Endothelial cell of umbilical vein (primary cell): ENCODE data around the gene CLEC17A. TPM values are rescaled to one million over a fixed set of nuclear protein-coding genes. Genes with fewer than 3 reads are reported as not detected.

ENCODE experiments used
- BruUV-seq: library from RNA; stranded (reverse); fragments of 400-500 nt; replicated peaks from 2 replicates; lab custom pipeline; 2021; lab: Mats Ljungman, UMichigan
- CTCF ChIA-PET: fragments of 300-600, 350-600 bp; sonication (Branson Sonifier 250); formaldehyde crosslinking; loops from one replicate; lab custom pipeline; 2021; ENCODE audit warnings: antibody characterized with exemption, inconsistent platforms; lab: Charles Lee
- POLR2A ChIA-PET: fragments of 300-600, 350-600 bp; sonication (Branson Sonifier 250); formaldehyde crosslinking; loops from one replicate; lab custom pipeline; 2021; ENCODE audit warnings: antibody characterized with exemption, inconsistent platforms; lab: Charles Lee
- DNase-seq: peaks from one replicate; pipeline ENCODE4 v3.0.0-alpha.2; 2011; ENCODE audit warnings: low read depth, low spot score
- FAIRE-seq: peaks from 2 replicates; lab custom pipeline; 2011; peaks lifted over from hg19 to GRCh38; lab: Jason Lieb, UNC
- H2AFZ ChIP-seq: 2 replicates; pipeline ENCODE4 v1.6.0; 2012; ENCODE audit warnings: low read depth, low read length, control low read depth, inconsistent platforms
- H3K27ac ChIP-seq: 2 replicates; pipeline ENCODE4 v1.5.1; 2011; ENCODE audit warnings: low read depth, mild to moderate bottlenecking, control low read depth, low read length, moderate library complexity; ENCODE audit not compliant: insufficient read depth
- H3K27me3 ChIP-seq, 2 experiments: 2 replicates each; pipeline versions ENCODE4 v1.6.0 to v1.6.1; 2011; ENCODE audit warnings: low read length in 2 of 2, mixed read lengths in 1 of 2; ENCODE audit not compliant: control insufficient read depth in 2 of 2, insufficient read depth in 2 of 2
- H3K36me3 ChIP-seq, 2 experiments: 2 replicates in 1 of 2; 3 replicates in 1 of 2; pipeline ENCODE4 v1.5.1; 2011; ENCODE audit warnings: low read length in 2 of 2, mild to moderate bottlenecking in 1 of 2, moderate library complexity in 1 of 2; ENCODE audit not compliant: control insufficient read depth in 2 of 2, insufficient read depth in 2 of 2; ENCODE audit errors: extremely low read depth in 1 of 2
- H3K4me1 ChIP-seq: 3 replicates; pipeline ENCODE4 v1.5.1; 2011; ENCODE audit warnings: mild to moderate bottlenecking, low read length; ENCODE audit not compliant: control insufficient read depth, insufficient read depth; ENCODE audit errors: extremely low read depth
- H3K4me2 ChIP-seq: 2 replicates; pipeline ENCODE4 v1.6.1; 2011; ENCODE audit warnings: low read length, control low read depth, mixed read lengths; ENCODE audit not compliant: insufficient read depth
- H3K4me3 ChIP-seq, 3 experiments: fragments of 200-600 bp in 1 of 3; sonication (generic), shearing (Covaris generic) in 1 of 3; replicated peaks in 1 of 3; 2 replicates each; pipeline ENCODE4 v1.5.1; 2011 to 2016; ENCODE audit warnings: control low read depth in 3 of 3, low read length in 3 of 3, mild to moderate bottlenecking in 2 of 3, inconsistent platforms in 1 of 3, low read depth in 1 of 3, moderate library complexity in 1 of 3; ENCODE audit not compliant: insufficient read depth in 1 of 3
- H3K79me2 ChIP-seq: 2 replicates; pipeline ENCODE4 v1.6.0; 2012; ENCODE audit warnings: low read length, inconsistent platforms; ENCODE audit not compliant: control insufficient read depth, insufficient read depth
- H3K9ac ChIP-seq: replicated peaks from 2 replicates; pipeline ENCODE3; 2011; ENCODE audit warnings: low read length, control low read depth; ENCODE audit not compliant: insufficient read depth; ENCODE audit errors: extremely low read depth
- H3K9me1 ChIP-seq: replicated peaks from 3 replicates; pipeline ENCODE4 v1.6.0; 2011; ENCODE audit warnings: mild to moderate bottlenecking, low read length; ENCODE audit not compliant: control insufficient read depth, insufficient read depth; ENCODE audit errors: extremely low read depth
- H3K9me3 ChIP-seq: replicated peaks from 2 replicates; pipeline ENCODE4 v1.5.1; 2012; ENCODE audit warnings: low read length, inconsistent platforms; ENCODE audit not compliant: control insufficient read depth, insufficient read depth
- H4K20me1 ChIP-seq: replicated peaks from 2 replicates; pipeline ENCODE3; 2011; ENCODE audit warnings: mild to moderate bottlenecking, low read length; ENCODE audit not compliant: control insufficient read depth, insufficient read depth; ENCODE audit errors: extremely low read depth
- EZH2 ChIP-seq: IDR thresholded peaks from 2 replicates; pipeline ENCODE4 v1.6.1; 2012; ENCODE audit warnings: borderline replicate concordance, low read depth, mild to moderate bottlenecking, moderate library complexity, low read length, inconsistent platforms; ENCODE audit not compliant: severe bottlenecking
- FOS ChIP-seq: IDR thresholded peaks from 2 replicates; pipeline ENCODE4 v1.6.1; 2011; ENCODE audit warnings: mild to moderate bottlenecking, low read length, moderate library complexity, borderline replicate concordance; ENCODE audit not compliant: insufficient read depth
- GATA2 ChIP-seq: IDR thresholded peaks from 2 replicates; pipeline ENCODE4 v1.7.0; 2011; ENCODE audit warnings: low read depth, mild to moderate bottlenecking, moderate library complexity, mixed read lengths, low read length; ENCODE audit not compliant: insufficient read length, insufficient read depth
- JUN ChIP-seq: IDR thresholded peaks from 2 replicates; pipeline ENCODE4 v1.6.1; 2011; ENCODE audit warnings: borderline replicate concordance, low read depth; ENCODE audit not compliant: insufficient read length, insufficient read depth
- MAX ChIP-seq: IDR thresholded peaks from 2 replicates; pipeline ENCODE4 v1.6.1; 2011; ENCODE audit not compliant: insufficient read depth, insufficient read length
- MYC ChIP-seq: IDR thresholded peaks from one replicate; pipeline ENCODE4 v1.6.1; 2011; ENCODE audit warnings: mild to moderate bottlenecking, low read depth, low read length
- POLR2A ChIP-seq: IDR thresholded peaks from 2 replicates; pipeline ENCODE4 v1.6.1; 2012; ENCODE audit warnings: low read depth, mild to moderate bottlenecking, control low read depth, low read length
- POLR2AphosphoS5 ChIP-seq: IDR thresholded peaks from 2 replicates; pipeline ENCODE4 v1.6.1; 2012; ENCODE audit warnings: low read depth, mild to moderate bottlenecking, control low read depth, low read length, moderate library complexity; ENCODE audit not compliant: insufficient read depth
- dilution Hi-C: fragments of 300-500 bp; cut with MboI; formaldehyde crosslinking; loops from one replicate; pipeline ENCODE4 v1.15.0; 2019; ENCODE audit warnings: low sequenced_read_pairs; ENCODE audit not compliant: extremely low pct_ligation_motif_present
- intact Hi-C: fragments of 100-400 bp; cut with micrococcal nuclease; formaldehyde crosslinking; loops from one replicate; pipeline ENCODE4 v1.10.0; 2022
- polyA plus RNA-seq, 4 experiments: library from polyadenylated mRNA; depleted of rRNA in 3 of 4; stranded (reverse) in 3 of 4; unstranded in 1 of 4; fragments of >200 nt; gene quantifications; 2 replicates each; pipeline versions ENCODE4 v1.2.1 to v1.2.3, GENCODE V29; 2011 to 2012; ENCODE audit warnings: missing spikeins in 1 of 4
- total RNA-seq: library from RNA; stranded (reverse); gene quantifications from 2 replicates; pipeline ENCODE4 v1.2.3, GENCODE V29; 2021
- TF ChIP-seq, protein P1 (sequence below), 2 donors: IDR thresholded peaks; 1 replicate in 1 of 2; 2 replicates in 1 of 2; pipeline ENCODE4 v1.5.1; 2011; ENCODE audit warnings: low read length in 2 of 2, mild to moderate bottlenecking in 2 of 2, moderate library complexity in 2 of 2, control low read depth in 1 of 2, inconsistent platforms in 1 of 2, low read depth in 1 of 2; ENCODE audit not compliant: insufficient read depth in 1 of 2; ENCODE audit errors: extremely low read depth in 1 of 2

Gene CLEC17A
- total and polyA plus RNA-seq, 2 donors (not counting 3 experiments of a cell fraction or from before 2014, with no cell fraction given), result 0.07 TPM; not detected in 1

- Histone ChIP-seq H3K4me2 (no peak overlapping the region), H2AFZ (no peak overlapping the region), H3K27me3 (no peaks in the 10 kb centered on the region), H3K79me2 (no peaks in the 10 kb centered on the region), H3K4me1 (no peaks in the 10 kb centered on the region), H3K27ac (no peak overlapping the region), H3K4me3 (no peak overlapping the region), H3K9me3 (no peaks in the 10 kb centered on the region), H4K20me1 (no peaks in the 10 kb centered on the region), H3K36me3 (no peaks in the 10 kb centered on the region), H3K9me1 (no peaks in the 10 kb centered on the region), H3K9ac (no peak overlapping the region)
- no TSS peak for BruUV-seq
- TF ChIP-seq MYC (no peak), EZH2 (no peak), JUN (no peak), POLR2A (no peak), MAX (no peak), FOS (no peak), GATA2 (no peak), POLR2AphosphoS5 (no peak)
- TF ChIP-seq, protein P1, sequence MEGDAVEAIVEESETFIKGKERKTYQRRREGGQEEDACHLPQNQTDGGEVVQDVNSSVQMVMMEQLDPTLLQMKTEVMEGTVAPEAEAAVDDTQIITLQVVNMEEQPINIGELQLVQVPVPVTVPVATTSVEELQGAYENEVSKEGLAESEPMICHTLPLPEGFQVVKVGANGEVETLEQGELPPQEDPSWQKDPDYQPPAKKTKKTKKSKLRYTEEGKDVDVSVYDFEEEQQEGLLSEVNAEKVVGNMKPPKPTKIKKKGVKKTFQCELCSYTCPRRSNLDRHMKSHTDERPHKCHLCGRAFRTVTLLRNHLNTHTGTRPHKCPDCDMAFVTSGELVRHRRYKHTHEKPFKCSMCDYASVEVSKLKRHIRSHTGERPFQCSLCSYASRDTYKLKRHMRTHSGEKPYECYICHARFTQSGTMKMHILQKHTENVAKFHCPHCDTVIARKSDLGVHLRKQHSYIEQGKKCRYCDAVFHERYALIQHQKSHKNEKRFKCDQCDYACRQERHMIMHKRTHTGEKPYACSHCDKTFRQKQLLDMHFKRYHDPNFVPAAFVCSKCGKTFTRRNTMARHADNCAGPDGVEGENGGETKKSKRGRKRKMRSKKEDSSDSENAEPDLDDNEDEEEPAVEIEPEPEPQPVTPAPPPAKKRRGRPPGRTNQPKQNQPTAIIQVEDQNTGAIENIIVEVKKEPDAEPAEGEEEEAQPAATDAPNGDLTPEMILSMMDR (IDR thresholded peaks at IDR 0.05; ENCODE audit: extremely low read depth in 1 of 2, insufficient read depth in 1 of 2, low read depth in 1 of 2, low read length in 2 of 2), result no peak
- dilution Hi-C loops, result no loop called here
- ChIA-PET CTCF (interaction anchor here (0.6 to 1.3 kb wide), 5 partner anchors 19 to 428 kb away, joined by 3 to 8 read pairs (median 3); partner anchors contain the start of gene PTGER1), POLR2A (no interaction called here)
- intact Hi-C loops, result no loop called here
- FAIRE-seq, result no peak
- no peak for DNase-seq
These were observed 28.5 kb upstream of the CLEC17A start for GRCh38 chr19:14554382-14554812.
